HFFc6 (cell line): Measurements from ENCODE around the gene COL2A1. TPM values are rescaled to one million over a fixed set of nuclear protein-coding genes. Genes with fewer than 3 reads are reported as not detected.

Experiments
- DNase-seq: peaks from one replicate; pipeline ENCODE4 v3.0.0-alpha.2; 2018
- H3K27ac Mint-ChIP-seq: 2 replicates; pipeline ENCODE4 v1.8.0; 2020; ENCODE audit warnings: mild to moderate bottlenecking, mixed read lengths
- H3K27me3 Mint-ChIP-seq: 2 replicates; pipeline ENCODE4 v1.8.0; 2021; ENCODE audit warnings: mild to moderate bottlenecking, moderate library complexity, mixed read lengths; ENCODE audit not compliant: insufficient read depth
- H3K36me3 Mint-ChIP-seq: 2 replicates; pipeline ENCODE4 v1.8.0; 2021; ENCODE audit warnings: low read depth, mixed read lengths
- H3K4me1 Mint-ChIP-seq: 2 replicates; pipeline ENCODE4 v1.8.0; 2020; ENCODE audit warnings: low read depth, mixed read lengths
- H3K4me3 Mint-ChIP-seq: 2 replicates; pipeline ENCODE4 v1.8.0; 2020; ENCODE audit warnings: mild to moderate bottlenecking, moderate library complexity, mixed read lengths
- H3K9me3 Mint-ChIP-seq: 2 replicates; pipeline ENCODE4 v1.8.0; 2020; ENCODE audit warnings: mild to moderate bottlenecking, mixed read lengths
- CTCF ChIP-seq: fragments of 200-600 bp; sonication (generic); IDR thresholded peaks from 2 replicates; pipeline ENCODE4 v1.5.0; 2021; ENCODE audit warnings: antibody characterized with exemption, mild to moderate bottlenecking
- total RNA-seq, 6 experiments: library from RNA; stranded (reverse); fragmentation: NEBNext Ultra II Directional; extraction: Animal tissue kit (Norgen Biotek cat#: 25700); gene quantifications; 2 replicates in 1 of 6; 3 replicates in 5 of 6; pipeline ENCODE4 v1.2.3, GENCODE V29; 2021

The COL2A1 gene
- total RNA-seq, 6 experiments from 2014 or later, result not detected

- no peaks in the 10 kb centered on the region for H3K36me3 Mint-ChIP-seq
- DNase-seq, result no peak
- peaks cover 45% of the 10 kb centered on the region for H3K27me3 Mint-ChIP-seq
- no peak overlapping the region for H3K27ac Mint-ChIP-seq
- no peak overlapping the region for H3K4me3 Mint-ChIP-seq
- no peaks in the 10 kb centered on the region for H3K9me3 Mint-ChIP-seq
- no peak for TF ChIP-seq CTCF
- H3K4me1 Mint-ChIP-seq, result no peaks in the 10 kb centered on the region
Observed at GRCh38 chr12:47980197-47980596, 24.1 kb downstream of the COL2A1 start.

DNA sequence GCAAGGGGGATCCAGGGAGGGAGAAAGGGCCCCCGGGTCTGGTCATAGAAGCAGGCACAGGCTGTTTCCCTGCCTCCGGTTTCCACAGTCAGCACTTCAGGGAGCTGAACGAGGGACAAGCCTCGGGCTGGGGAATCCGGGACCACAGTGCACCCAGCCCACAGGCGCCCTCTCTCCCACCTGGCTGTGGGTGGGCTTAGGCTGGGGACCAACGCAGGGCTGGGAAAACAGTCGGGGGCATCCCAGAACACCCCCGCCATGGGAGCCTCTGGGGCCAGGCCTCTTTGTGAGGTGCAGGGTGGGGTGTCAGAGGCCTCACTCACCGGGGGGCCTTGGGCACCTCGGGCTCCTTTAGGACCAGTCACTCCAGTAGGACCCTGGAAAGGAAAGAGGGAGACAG, 24.6 kb downstream of the COL2A1 start:
- Mint-ChIP-seq H3K27ac (no peak overlapping the region), H3K4me3 (no peak overlapping the region), H3K9me3 (no peaks in the 10 kb centered on the region), H3K4me1 (no peaks in the 10 kb centered on the region), H3K27me3 (peaks cover 46% of the 10 kb centered on the region), H3K36me3 (no peaks in the 10 kb centered on the region)
- DNase-seq, result no peak
- TF ChIP-seq CTCF, result no peak

GRCh38 chr12:47979166-47979565, 25.1 kb downstream of the COL2A1 start:
- H3K27me3 Mint-ChIP-seq, result peaks cover 47% of the 10 kb centered on the region
- no peak overlapping the region for H3K4me3 Mint-ChIP-seq
- no peaks in the 10 kb centered on the region for H3K9me3 Mint-ChIP-seq
- no peaks in the 10 kb centered on the region for H3K4me1 Mint-ChIP-seq
- no peaks in the 10 kb centered on the region for H3K36me3 Mint-ChIP-seq
- no peak overlapping the region for H3K27ac Mint-ChIP-seq
- TF ChIP-seq CTCF, result no peak
- no peak for DNase-seq

GRCh38 chr12:47978598-47978873, 25.7 kb downstream of the COL2A1 start:
- no peak for TF ChIP-seq CTCF
- no peak overlapping the region for H3K4me3 Mint-ChIP-seq
- no peaks in the 10 kb centered on the region for H3K36me3 Mint-ChIP-seq
- peaks cover 45% of the 10 kb centered on the region for H3K27me3 Mint-ChIP-seq
- H3K4me1 Mint-ChIP-seq, result no peaks in the 10 kb centered on the region
- no peaks in the 10 kb centered on the region for H3K9me3 Mint-ChIP-seq
- no peak for DNase-seq
- H3K27ac Mint-ChIP-seq, result no peak overlapping the region

DNA sequence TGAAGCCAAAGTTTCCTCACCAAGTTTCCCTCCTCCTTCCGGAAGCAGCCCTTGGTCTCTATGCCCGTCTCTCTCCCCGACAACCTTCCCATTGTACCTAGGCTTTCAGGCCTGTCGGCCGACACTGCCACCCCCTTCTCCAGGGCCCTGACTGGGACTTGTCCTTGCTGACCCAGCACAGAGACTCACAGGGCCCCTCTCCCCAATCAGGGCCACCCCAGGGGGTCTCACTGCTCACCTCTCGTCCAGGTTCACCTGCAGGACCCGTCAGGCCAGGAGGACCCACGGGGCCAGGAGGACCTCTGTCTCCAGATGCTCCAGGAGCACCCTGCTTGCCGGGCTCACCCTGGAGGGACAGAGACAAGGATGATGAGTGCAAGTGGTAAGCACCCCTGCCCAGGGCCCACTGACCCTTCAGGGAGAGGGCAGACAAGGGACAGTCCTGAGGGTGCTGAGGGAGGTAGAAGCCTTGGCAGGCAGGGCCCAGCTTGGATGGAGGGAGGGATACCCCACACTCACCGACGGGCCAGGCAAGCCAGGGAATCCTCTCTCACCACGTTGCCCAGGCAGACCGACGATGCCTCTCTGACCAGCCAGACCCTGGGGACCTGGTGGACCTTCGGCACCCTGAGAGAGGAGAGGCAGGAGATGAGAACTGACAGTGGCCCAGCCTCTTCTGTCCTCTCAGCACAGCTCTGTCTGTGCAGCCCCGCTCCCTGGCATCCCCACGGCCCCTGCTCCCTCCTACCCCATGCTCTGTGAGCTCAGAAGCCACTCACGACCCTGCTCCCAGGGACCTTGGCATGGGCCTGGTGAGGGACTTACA, 26.3 kb downstream of the COL2A1 start:
- no peaks in the 10 kb centered on the region for H3K36me3 Mint-ChIP-seq
- H3K4me3 Mint-ChIP-seq, result no peak overlapping the region
- DNase-seq, result no peak
- no peaks in the 10 kb centered on the region for H3K4me1 Mint-ChIP-seq
- H3K9me3 Mint-ChIP-seq, result no peaks in the 10 kb centered on the region
- peaks cover 42% of the 10 kb centered on the region for H3K27me3 Mint-ChIP-seq
- TF ChIP-seq CTCF, result no peak
- no peak overlapping the region for H3K27ac Mint-ChIP-seq
